GM18868 (cell line): ENCODE measurements around the gene LRP1B.

Source experiments
- ATAC-seq: cut with Tn5 transposase; IDR thresholded peaks from one replicate; pipeline ENCODE4 v1.9.1; 2021; ENCODE audit warnings: mild to moderate bottlenecking, moderate library complexity; ENCODE audit not compliant: unreplicated experiment

The LRP1B gene

DNA sequence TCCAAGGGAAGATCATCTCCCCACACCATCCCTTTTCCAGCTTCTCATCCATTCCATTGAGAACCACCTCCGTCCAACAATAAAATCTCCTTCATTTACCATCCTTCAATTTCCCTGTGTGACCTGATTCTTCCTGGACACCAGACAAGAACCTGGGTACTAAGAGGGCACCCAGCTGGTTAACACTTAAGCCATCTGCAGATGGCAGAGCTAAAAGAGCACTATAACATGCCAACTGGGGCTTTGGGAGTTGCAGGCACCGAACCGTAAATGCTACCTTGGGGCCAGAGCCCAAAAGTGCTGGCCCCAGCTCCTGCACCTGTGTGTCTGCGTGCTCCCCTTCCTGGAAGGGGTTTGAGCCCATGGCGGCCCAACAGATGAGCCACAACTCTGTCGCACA, 655.0 kb downstream of the LRP1B start:
- ATAC-seq, result no peak

DNA sequence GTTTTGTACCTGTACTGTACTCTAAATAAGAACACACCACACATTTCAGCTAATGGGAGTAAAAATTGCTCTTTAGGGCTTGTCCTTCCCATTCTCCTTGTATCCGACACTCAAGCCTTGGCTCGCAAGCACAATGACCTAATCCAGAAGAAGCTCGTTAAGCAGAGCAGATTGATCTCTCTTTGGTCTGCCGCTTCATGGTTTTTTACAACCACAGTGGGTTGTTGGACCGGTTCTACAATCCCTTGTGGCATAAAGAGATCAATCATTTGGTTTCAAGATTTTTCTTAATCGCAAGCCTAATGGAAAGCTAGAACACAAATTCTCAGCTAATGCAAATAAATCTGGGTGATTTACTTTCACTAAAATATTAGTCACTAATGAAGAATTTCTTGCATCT, 662.1 kb downstream of the LRP1B start:
- ATAC-seq, result no peak

GRCh38 chr2:141467331-141467730, 663.5 kb downstream of the LRP1B start:
- no peak for ATAC-seq

DNA sequence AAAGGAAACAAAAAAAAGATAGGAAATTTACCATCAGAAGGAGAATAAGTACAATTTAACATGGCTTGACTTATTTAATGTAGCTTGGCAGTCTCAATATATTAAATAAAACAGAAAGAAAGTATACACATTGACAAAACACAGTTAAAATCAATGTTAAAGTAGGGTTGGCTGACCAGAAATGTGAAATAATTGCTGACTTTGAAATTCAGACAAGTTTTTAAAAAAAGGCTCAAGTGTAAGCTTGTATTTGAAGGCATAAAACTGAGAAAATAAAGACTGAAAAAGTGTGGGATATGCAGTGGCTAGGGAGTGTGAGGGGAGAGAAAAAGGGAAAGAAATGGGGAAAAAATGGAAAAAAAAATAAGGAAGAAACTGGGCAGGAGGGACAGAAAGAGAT, 665.8 kb downstream of the LRP1B start:
- ATAC-seq, result no peak

GRCh38 chr2:141458351-141458750, 672.5 kb downstream of the LRP1B start:
- no peak for ATAC-seq

DNA sequence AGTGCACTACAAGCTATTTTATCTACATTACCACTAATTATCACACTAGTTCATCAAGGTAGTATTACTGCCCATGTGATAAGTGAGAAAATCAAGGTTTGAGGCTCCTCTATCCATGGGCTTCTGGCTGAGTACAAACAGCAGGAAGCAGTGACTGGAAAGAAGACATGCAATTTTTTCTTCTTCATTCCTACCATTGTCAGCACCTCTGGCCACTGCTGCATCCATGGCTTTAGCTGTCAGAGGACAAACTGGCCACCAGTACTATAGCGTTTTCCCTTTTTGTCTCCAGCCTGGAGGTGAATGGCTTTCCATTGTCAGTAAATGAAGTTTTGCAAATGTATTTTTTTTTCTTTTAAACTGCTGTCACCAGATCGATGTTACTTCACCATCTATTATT, 674.9 kb downstream of the LRP1B start:
- no peak for ATAC-seq

DNA sequence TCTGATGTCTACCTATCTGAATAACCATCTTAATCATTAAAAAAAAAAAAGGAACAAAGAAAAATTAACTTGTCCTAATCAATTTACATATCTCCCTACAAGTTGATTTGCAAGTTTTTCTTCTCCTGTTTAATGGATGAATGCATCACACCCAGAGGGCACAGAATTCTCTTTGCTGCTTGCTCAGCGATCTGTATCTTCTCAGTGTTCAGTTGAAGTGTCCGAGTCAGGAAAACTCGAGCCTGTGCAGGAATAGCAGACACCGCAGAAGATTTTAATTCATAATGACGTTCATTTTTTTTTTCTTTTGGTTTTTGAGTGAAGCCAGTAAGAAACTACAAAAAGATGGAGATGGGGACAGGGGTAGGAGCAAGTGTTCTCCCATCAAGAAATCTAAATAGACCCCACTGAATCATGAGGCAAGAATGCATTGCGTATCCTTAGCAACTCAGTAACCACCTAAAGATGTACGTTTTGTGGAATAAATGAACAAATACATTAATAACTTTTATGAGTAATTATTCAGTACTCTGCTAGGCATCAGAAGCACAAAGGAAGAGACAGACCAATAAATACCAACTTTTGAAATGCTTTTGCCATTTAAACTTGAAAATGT, 675.5 kb downstream of the LRP1B start:
- no peak for ATAC-seq

DNA sequence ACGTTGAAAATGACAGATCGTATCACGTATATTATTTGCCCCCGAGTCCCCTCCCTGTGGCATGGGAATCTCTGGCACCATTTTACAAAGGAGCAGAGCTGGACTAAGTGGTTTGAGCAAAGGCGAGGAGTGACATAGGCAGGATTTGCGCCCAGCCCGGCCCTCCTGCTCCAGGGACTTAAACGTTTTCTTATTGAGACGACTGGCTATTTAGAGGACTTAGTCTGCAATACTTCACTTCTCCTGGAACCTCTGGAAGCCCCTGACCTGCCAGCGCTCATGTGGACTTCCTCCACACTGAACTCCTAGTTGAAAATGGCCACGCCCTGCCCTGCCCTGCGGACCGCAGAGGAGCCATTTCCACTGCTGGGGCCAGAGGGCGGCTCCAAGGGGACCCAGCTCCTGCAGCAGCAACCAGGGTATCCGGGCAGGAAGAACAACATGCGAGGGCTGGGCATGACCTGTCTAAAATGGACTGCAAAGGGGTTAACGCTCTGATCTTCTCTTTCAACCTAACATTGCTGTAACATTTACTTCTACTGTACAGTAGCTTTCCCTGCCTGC, 690.7 kb downstream of the LRP1B start:
- no peak for ATAC-seq

GRCh38 chr2:141439524-141439923, 691.3 kb downstream of the LRP1B start:
- no peak for ATAC-seq

DNA sequence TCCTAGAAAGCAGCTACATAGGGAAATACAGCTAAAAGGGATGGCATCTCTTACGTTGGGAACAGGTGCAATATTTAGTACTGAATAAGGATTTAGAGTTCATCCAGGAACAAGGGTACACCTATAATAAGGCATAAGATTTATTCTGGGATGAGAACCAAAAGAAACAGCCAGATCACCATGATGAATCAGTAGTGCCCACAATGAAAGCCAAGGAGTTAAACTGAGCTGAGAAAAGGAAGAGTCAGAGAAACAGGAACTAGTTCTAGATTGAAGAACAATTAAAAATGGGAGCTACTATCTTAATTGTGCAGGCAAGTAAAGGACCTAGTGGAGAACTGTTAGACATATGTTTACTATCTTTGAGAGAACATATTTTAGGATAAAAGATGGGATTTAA, 692.3 kb downstream of the LRP1B start:
- no peak for ATAC-seq

DNA sequence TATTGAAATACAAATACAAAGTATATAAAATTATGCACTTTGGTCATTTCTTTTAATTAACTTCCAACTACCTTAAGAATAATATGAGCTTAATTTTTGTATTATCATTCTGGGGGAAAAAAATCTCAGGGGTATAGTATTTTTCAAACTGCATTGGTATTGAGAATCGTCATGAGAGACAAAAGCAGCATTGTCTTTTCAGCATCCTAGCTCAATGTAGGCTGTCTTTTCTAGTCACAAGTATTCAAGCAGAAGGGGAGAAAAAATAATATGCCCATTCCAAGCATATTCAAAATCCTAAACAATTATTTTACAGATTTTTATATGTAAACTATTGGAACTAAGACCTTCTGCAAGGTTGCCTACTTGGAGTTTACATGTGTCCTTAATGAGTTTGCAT, 693.3 kb downstream of the LRP1B start:
- ATAC-seq, result no peak

GRCh38 chr2:141423124-141423523, 707.7 kb downstream of the LRP1B start:
- ATAC-seq, result no peak

DNA sequence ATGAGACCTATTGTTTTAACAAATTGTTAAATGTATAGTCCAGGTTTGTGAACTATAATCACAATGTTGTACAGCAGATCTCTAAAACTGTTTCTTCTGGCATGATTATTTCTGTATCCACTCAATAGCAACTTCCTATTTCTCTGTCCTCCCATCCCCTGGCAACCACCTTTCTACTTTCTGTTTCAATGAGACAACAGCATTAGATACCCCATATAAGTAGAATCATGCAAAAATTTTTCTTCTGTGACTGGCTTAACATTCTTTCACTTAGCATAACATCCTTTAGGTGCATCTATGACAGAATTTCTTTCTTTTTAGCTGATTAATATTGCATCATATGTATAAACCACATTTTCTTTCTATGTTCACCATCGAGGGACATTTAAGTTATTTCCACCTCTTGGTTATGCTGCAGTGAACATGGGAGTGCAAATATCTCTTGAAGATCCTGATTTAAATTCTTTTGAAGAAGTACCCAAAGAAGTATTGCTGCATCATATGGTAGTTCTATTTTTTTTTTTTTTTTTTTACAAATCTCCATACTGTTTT, 713.5 kb downstream of the LRP1B start:
- ATAC-seq, result peak; percentile 70

DNA sequence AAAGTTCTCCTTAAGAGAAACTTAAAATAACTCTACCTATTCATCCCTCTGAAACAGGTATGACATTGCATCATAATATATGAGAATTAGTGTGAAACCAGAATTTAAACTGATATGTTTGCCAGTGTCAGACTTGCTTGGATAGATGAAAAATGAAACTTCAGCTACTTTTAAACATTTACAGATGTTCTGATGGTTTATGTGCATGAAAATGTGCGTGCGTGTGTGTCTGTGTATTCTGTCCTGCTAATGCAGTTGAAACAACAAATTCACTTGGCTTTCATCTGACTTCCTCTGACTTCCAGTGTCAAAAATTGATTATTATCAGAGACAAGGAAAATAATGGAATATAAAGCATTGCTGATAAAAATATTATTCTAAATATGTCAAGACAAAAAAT, 719.4 kb downstream of the LRP1B start:
- no peak for ATAC-seq

GRCh38 chr2:141399270-141399669, 731.5 kb downstream of the LRP1B start:
- ATAC-seq, result peak; percentile 81

- no peak for ATAC-seq
Measured at GRCh38 chr2:141393214-141393545, 737.6 kb downstream of the LRP1B start.

DNA sequence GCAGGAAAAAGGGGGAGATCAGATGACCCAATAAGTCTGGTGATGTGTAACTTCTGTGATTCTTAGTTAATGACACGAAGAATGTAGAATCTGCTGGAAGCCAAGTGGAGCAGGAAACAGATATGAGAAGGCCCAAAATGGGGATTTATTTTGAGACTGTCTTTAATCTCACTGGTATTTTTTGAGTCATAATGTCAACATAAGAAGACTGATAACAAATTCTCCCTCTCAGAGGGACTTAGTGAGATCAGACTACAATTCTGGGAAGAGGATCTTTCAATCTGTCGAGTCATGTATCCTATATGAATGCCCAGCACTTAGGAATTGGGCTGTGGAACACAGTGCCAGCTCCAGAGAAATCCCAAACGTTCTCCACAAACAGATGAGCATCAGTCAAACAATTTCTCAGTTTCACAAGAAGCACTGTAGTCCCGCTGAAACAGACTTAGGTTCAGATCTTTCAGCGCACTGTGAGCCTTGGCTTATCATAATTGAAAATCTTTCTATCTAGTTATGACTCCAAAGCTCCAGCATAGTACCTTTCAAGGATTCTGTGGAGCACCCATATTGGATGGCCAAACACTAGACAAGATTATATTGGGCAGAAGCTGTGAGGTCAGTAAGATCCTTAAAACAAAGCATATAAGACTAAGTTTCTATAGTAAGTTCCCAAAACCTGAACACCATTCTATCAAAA, 738.2 kb downstream of the LRP1B start:
- ATAC-seq, result no peak

DNA sequence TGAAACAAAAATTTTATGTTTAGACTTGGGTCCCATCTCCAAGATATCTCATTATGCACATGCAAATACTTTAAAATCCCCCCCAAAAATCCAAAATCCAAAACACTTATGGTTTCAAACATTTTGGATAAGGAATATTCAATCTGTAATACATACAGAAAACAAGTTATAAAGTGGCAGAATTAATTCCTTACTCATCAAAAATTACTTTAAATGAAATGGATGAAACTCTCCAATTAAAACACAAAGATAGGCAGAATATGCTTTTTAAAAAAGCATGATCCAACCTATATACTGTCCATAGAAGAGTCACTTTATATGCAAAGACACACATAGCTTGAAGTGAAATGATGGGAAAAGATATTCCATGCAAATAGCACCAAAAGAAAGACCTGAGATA, 744.6 kb downstream of the LRP1B start:
- ATAC-seq, result no peak

- ATAC-seq, result no peak
Measured at GRCh38 chr2:141384676-141385075, 746.1 kb downstream of the LRP1B start.

GRCh38 chr2:141381946-141382345, 748.9 kb downstream of the LRP1B start:
- ATAC-seq, result no peak

GRCh38 chr2:141380008-141380979, 750.5 kb downstream of the LRP1B start:
- no peak for ATAC-seq
